CD14-positive monocyte (primary cell): ENCODE data around the gene ATF6B. TPM values are rescaled to one million over a fixed set of nuclear protein-coding genes. Genes with fewer than 3 reads are reported as not detected.

Experiments used
- DNase-seq, 3 donors: peaks; one replicate each; pipeline ENCODE4 v3.0.0-alpha.2; 2011 to 2022
- H2AFZ ChIP-seq: 2 replicates; pipeline ENCODE4 v1.6.0; 2012; ENCODE audit warnings: mild to moderate bottlenecking, low read depth, low read length, inconsistent platforms; ENCODE audit not compliant: insufficient read depth, poor library complexity, severe bottlenecking
- H3K27ac ChIP-seq, 2 donors: 1 replicate in 1 of 2; 2 replicates in 1 of 2; pipeline ENCODE4 v1.5.1; 2012 to 2013; ENCODE audit warnings: low read length in 2 of 2, control low read depth in 1 of 2, inconsistent platforms in 1 of 2, low read depth in 1 of 2, mild to moderate bottlenecking in 1 of 2
- H3K27me3 ChIP-seq, 2 donors: one replicate each; pipeline versions ENCODE4 v1.6.0 to v1.6.1; 2011 to 2013; ENCODE audit warnings: low read length in 2 of 2; ENCODE audit not compliant: control insufficient read depth in 2 of 2, insufficient read depth in 2 of 2
- H3K36me3 ChIP-seq, 2 donors: replicated peaks in 1 of 2; 1 replicate in 1 of 2; 2 replicates in 1 of 2; pipeline versions ENCODE4 v1.5.1 to v1.6.1; 2012 to 2013; ENCODE audit warnings: low read length in 2 of 2, control low read depth in 1 of 2, inconsistent platforms in 1 of 2, mild to moderate bottlenecking in 1 of 2; ENCODE audit not compliant: insufficient read depth in 2 of 2, control insufficient read depth in 1 of 2
- H3K4me1 ChIP-seq, 2 donors: 1 replicate in 1 of 2; 2 replicates in 1 of 2; pipeline versions ENCODE4 v1.5.1 to v1.6.1; 2012 to 2013; ENCODE audit warnings: low read length in 2 of 2, control low read depth in 1 of 2, inconsistent platforms in 1 of 2, mild to moderate bottlenecking in 1 of 2, moderate library complexity in 1 of 2; ENCODE audit not compliant: insufficient read depth in 2 of 2, control insufficient read depth in 1 of 2
- H3K4me2 ChIP-seq: replicated peaks from 2 replicates; pipeline ENCODE3; 2012; ENCODE audit warnings: low read length, moderate library complexity, mild to moderate bottlenecking; ENCODE audit not compliant: poor library complexity, severe bottlenecking; ENCODE audit errors: extremely low read depth
- H3K4me3 ChIP-seq, 3 experiments: fragments of 200-600 bp in 1 of 3; sonication (generic) in 1 of 3; replicated peaks in 1 of 3; 1 replicate in 2 of 3; 2 replicates in 1 of 3; pipeline ENCODE4 v1.5.1; 2011 to 2013; ENCODE audit warnings: low read length in 3 of 3, mild to moderate bottlenecking in 3 of 3, control low read depth in 2 of 3, low read depth in 2 of 3, inconsistent platforms in 1 of 3, moderate library complexity in 1 of 3
- H3K79me2 ChIP-seq: 2 replicates; pipeline ENCODE4 v1.6.0; 2012; ENCODE audit warnings: mild to moderate bottlenecking, control low read depth, inconsistent platforms, low read length, moderate library complexity; ENCODE audit not compliant: insufficient read depth
- H3K9ac ChIP-seq: 2 replicates; pipeline ENCODE4 v1.6.0; 2017; ENCODE audit warnings: low read length, mild to moderate bottlenecking; ENCODE audit not compliant: insufficient read depth, poor library complexity, severe bottlenecking
- H3K9me3 ChIP-seq, 2 donors: replicated peaks in 1 of 2; 1 replicate in 1 of 2; 2 replicates in 1 of 2; pipeline versions ENCODE4 v1.5.1 to v1.6.1; 2012 to 2013; ENCODE audit warnings: low read length in 2 of 2, control low read depth in 1 of 2; ENCODE audit not compliant: control insufficient read depth in 1 of 2, insufficient read depth in 1 of 2
- H4K20me1 ChIP-seq: 2 replicates; pipeline ENCODE4 v1.6.0; 2012; ENCODE audit warnings: mild to moderate bottlenecking, low read length, control low read depth, moderate library complexity; ENCODE audit not compliant: insufficient read depth
- H3K27ac Mint-ChIP-seq, 7 donors: one replicate each; pipeline ENCODE4 v1.8.0; 2020; ENCODE audit warnings: mild to moderate bottlenecking in 7 of 7, mixed read lengths in 7 of 7, moderate library complexity in 6 of 7, inconsistent platforms in 2 of 7
- H3K27me3 Mint-ChIP-seq, 3 donors: one replicate each; pipeline ENCODE4 v1.8.0; 2021 to 2022; ENCODE audit warnings: low read depth in 3 of 3, mild to moderate bottlenecking in 3 of 3, mixed read lengths in 3 of 3, moderate library complexity in 3 of 3, inconsistent platforms in 1 of 3
- H3K36me3 Mint-ChIP-seq, 2 donors: one replicate each; pipeline ENCODE4 v1.8.0; 2020; ENCODE audit warnings: mixed read lengths in 2 of 2, inconsistent platforms in 1 of 2, mild to moderate bottlenecking in 1 of 2
- H3K4me1 Mint-ChIP-seq: one replicate; pipeline ENCODE4 v1.8.0; 2020; ENCODE audit warnings: mild to moderate bottlenecking, mixed read lengths
- H3K4me3 Mint-ChIP-seq, 2 donors: one replicate each; pipeline ENCODE4 v1.8.0; 2020; ENCODE audit warnings: mild to moderate bottlenecking in 2 of 2, mixed read lengths in 2 of 2, moderate library complexity in 1 of 2
- H3K9me3 Mint-ChIP-seq, 7 donors: one replicate each; pipeline ENCODE4 v1.8.0; 2020 to 2022; ENCODE audit warnings: mixed read lengths in 7 of 7, mild to moderate bottlenecking in 6 of 7, moderate library complexity in 6 of 7, inconsistent platforms in 2 of 7
- WGBS: methylation state at CpG from one replicate; pipeline ENCODE4 v1.1.5; 2013; ENCODE audit warnings: missing lambda C conversion rate; ENCODE audit not compliant: insufficient coverage; 5-methylcytosine and 5-hydroxymethylcytosine counted together
- intact Hi-C, 2 donors: fragments of 100-400 bp; cut with micrococcal nuclease; formaldehyde crosslinking; loops; one replicate each; pipeline versions ENCODE4 v1.15.0 to v1.15.1; 2023
- polyA plus RNA-seq, 3 donors: library from polyadenylated mRNA; depleted of rRNA in 1 of 3; unstranded in 2 of 3; stranded (reverse) in 1 of 3; fragments of 300-500 nt in 2 of 3; fragments of >200 nt in 1 of 3; fragmentation: Illumina TruSeq in 2 of 3; gene quantifications; 1 replicate in 2 of 3; 2 replicates in 1 of 3; pipeline ENCODE4 v1.2.3, GENCODE V29; 2012 to 2021
- TF ChIP-seq, protein P1 (sequence below): fragments of 200-600 bp; IDR thresholded peaks from one replicate; pipeline ENCODE4 v1.8.0; 2022; ENCODE audit warnings: antibody characterized with exemption, mild to moderate bottlenecking

ATF6B gene
- polyA plus RNA-seq, 3 donors = 15.7 to 147 (median 17.8) TPM

DNA sequence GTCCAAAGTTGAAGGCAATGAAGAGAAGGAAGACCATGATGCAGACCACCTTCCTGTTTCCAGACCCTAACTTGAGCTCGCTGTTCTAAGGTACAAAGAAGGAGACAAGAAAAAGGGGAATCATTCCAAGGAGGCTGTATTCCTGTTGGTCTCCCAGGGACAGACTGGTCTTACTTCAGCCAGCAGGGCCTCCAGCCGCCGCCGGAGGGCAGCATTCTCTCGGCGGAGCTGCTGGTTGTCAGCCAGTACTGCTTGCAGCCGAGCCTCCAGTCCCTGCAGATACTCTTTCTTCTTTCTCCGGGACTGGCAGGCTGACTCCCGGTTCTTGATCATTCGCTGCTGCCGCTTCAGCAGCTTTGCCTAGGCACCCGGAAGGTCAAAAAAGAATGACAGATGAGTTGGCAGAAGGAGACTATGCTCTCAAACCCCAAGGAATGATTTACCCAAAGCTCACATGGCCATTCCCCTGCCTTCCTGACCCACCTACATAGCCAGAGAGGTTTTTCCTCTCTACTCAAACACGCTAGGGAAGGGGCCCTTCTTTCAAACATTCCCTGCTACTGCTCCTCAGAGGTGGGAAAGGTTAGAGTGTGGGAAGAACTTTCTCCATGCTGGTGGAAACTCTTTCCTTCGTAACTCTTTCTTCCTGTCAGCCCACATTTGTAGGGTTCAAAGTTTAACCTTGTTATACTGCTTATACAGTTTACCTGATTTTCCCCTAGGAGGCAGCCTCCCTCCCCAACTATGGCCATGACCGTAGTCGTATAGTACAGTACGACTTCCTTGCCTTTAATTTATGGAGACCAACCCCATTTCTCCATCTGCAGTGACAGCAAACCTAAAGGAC lies 9.0 kb downstream of the ATF6B start:
- WGBS = 22% methylated on average over 12 of the region's 17 CpGs
- H3K27ac Mint-ChIP-seq = peak overlapping the region in 5 of 7 donors; percentile 57 to 87 (median 75)

DNA sequence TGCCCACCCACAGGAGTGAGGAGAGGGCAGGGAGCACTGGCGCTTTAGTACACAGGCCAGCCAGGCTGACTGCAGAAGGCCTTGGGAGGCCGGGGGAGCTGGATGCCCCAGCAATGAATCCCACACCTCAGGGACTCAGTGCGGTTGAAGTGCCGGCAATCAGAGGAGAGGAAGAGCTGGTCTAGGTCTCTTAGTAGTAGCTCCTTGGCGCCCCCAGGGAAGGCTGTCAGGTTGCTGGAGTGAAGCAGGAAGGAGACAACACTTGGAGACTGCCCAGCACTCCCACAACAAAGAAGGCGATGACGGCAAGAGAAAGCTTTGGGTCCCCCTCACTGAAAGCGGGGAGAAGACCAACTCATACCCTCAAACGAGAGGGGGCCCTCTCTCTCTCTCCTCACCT lies 10.6 kb downstream of the ATF6B start:
- Mint-ChIP-seq H3K4me3 (no peak overlapping the region), H3K36me3 (peaks cover 72 to 84% of the 10 kb centered on the region in 2 donors), H3K27ac (peak overlapping the region in 1 of 7 donors; percentile 4), H3K27me3 (peaks cover 0 to 5% (median 0%) of the 10 kb centered on the region in 3 donors), H3K9me3 (no peaks in the 10 kb centered on the region), H3K4me1 (peaks cover 6% of the 10 kb centered on the region)
- intact Hi-C loops = loop anchor here in 1 of 2 donors (5.0 kb wide), 1 partner anchor 80 kb away; no protein-coding TSS in a partner anchor
- no peak overlapping the region for H3K4me2 ChIP-seq
- no peak overlapping the region for H3K9ac ChIP-seq
- no peak for DNase-seq
- H3K9me3 ChIP-seq = no peaks in the 10 kb centered on the region
- H3K4me1 ChIP-seq = no peaks in the 10 kb centered on the region
- TF ChIP-seq, protein P1, sequence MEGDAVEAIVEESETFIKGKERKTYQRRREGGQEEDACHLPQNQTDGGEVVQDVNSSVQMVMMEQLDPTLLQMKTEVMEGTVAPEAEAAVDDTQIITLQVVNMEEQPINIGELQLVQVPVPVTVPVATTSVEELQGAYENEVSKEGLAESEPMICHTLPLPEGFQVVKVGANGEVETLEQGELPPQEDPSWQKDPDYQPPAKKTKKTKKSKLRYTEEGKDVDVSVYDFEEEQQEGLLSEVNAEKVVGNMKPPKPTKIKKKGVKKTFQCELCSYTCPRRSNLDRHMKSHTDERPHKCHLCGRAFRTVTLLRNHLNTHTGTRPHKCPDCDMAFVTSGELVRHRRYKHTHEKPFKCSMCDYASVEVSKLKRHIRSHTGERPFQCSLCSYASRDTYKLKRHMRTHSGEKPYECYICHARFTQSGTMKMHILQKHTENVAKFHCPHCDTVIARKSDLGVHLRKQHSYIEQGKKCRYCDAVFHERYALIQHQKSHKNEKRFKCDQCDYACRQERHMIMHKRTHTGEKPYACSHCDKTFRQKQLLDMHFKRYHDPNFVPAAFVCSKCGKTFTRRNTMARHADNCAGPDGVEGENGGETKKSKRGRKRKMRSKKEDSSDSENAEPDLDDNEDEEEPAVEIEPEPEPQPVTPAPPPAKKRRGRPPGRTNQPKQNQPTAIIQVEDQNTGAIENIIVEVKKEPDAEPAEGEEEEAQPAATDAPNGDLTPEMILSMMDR = no peak
- no peak overlapping the region for H2AFZ ChIP-seq
- H3K27me3 ChIP-seq = no peaks in the 10 kb centered on the region
- H3K4me3 ChIP-seq = no peak overlapping the region
- no peak overlapping the region for H3K27ac ChIP-seq
- H4K20me1 ChIP-seq = peaks cover 43% of the 10 kb centered on the region
- peaks cover 69 to 75% of the 10 kb centered on the region in 2 donors for H3K36me3 ChIP-seq
- no peaks in the 10 kb centered on the region for H3K79me2 ChIP-seq
- 94% methylated on average over 3 of the region's 9 CpGs for WGBS

More for the DNA sequence above, 9.0 kb downstream of the ATF6B start:
- Histone ChIP-seq H3K27me3 (no peaks in the 10 kb centered on the region), H3K27ac (peak overlapping the region in 1 of 2 donors; percentile 63), H3K9me3 (no peaks in the 10 kb centered on the region), H3K79me2 (peaks cover 9% of the 10 kb centered on the region), H2AFZ (no peak overlapping the region), H3K9ac (no peak overlapping the region), H3K4me1 (peaks cover 7 to 14% of the 10 kb centered on the region in 2 donors), H3K36me3 (peaks cover 72 to 82% of the 10 kb centered on the region in 2 donors), H3K4me2 (no peak overlapping the region), H4K20me1 (peaks cover 48% of the 10 kb centered on the region), H3K4me3 (no peak overlapping the region)
- Mint-ChIP-seq H3K4me3 (no peak overlapping the region), H3K4me1 (peaks cover 16% of the 10 kb centered on the region), H3K9me3 (no peaks in the 10 kb centered on the region), H3K36me3 (peaks cover 77 to 93% of the 10 kb centered on the region in 2 donors), H3K27me3 (peaks cover 0 to 5% (median 0%) of the 10 kb centered on the region in 3 donors)
- TF ChIP-seq, protein P1 = peak; percentile 91
- intact Hi-C loops = loop anchor here in 1 of 2 donors (5.0 kb wide), 1 partner anchor 78 kb away; no protein-coding TSS in a partner anchor
- DNase-seq = peak; percentile 59 to 73 (median 68)
